ENCODE measurements around the gene EPB41L2. TPM values are rescaled to one million over a fixed set of nuclear protein-coding genes. Genes with fewer than 3 reads are reported as not detected.

Gene EPB41L2
- total RNA-seq, 1 donor from 2014 or later, result 136 TPM

GRCh38 chr6:131053546-131054240 is 9.4 kb downstream of the EPB41L2 start:
- Histone ChIP-seq H3K9me3 (ENCODE audit: insufficient read depth, low read depth, low read length) (peaks cover 20% of the 10 kb centered on the region), H3K36me3 (ENCODE audit: insufficient read depth, low read length) (no peaks in the 10 kb centered on the region), H3K9ac (ENCODE audit: low read length) (no peak overlapping the region), H3K4me3 (ENCODE audit: insufficient read depth, low read depth, low read length) (no peak overlapping the region), H3K27ac (ENCODE audit: low read depth, low read length) (no peak overlapping the region), H3K4me1 (ENCODE audit: insufficient read depth, low read length) (peaks cover 2% of the 10 kb centered on the region), H3K27me3 (ENCODE audit: insufficient read depth, low read length) (no peaks in the 10 kb centered on the region), H3K79me2 (ENCODE audit: insufficient read depth, low read length) (peaks cover 74% of the 10 kb centered on the region), H2AFZ (ENCODE audit: low read depth, low read length) (no peak overlapping the region), H4K20me1 (ENCODE audit: insufficient read depth, low read length) (peaks cover 7% of the 10 kb centered on the region), H3K4me2 (ENCODE audit: low read length) (no peak overlapping the region)
- FAIRE-seq (no peak), DNase-seq (ENCODE audit: low read depth) (no peak)
- H3K4me1 Mint-ChIP-seq (ENCODE audit: low read depth, unreplicated experiment), result peaks cover 12% of the 10 kb centered on the region
- no peak overlapping the region for H3K27ac Mint-ChIP-seq (ENCODE audit: unreplicated experiment)
- TF ChIP-seq EZH2 (IDR thresholded peaks at IDR 0.05; ENCODE audit: insufficient read depth, low read length), result no peak
- no peak for TF ChIP-seq CTCF (IDR thresholded peaks at IDR 0.05; ENCODE audit: insufficient read depth, low read depth, low read length)
- H3K36me3 Mint-ChIP-seq (ENCODE audit: low read depth, unreplicated experiment), result peaks cover 21% of the 10 kb centered on the region
- no peak overlapping the region for H3K4me3 Mint-ChIP-seq (ENCODE audit: unreplicated experiment)
- no peaks in the 10 kb centered on the region for H3K27me3 Mint-ChIP-seq (ENCODE audit: low read depth, unreplicated experiment)
- H3K9me3 Mint-ChIP-seq (ENCODE audit: unreplicated experiment), result peaks cover 32% of the 10 kb centered on the region

- Histone ChIP-seq H3K4me3 (ENCODE audit: insufficient read depth, low read depth, low read length) (no peak overlapping the region), H2AFZ (ENCODE audit: low read depth, low read length) (no peak overlapping the region), H4K20me1 (ENCODE audit: insufficient read depth, low read length) (peaks cover 6% of the 10 kb centered on the region), H3K4me1 (ENCODE audit: insufficient read depth, low read length) (peaks cover 2% of the 10 kb centered on the region), H3K4me2 (ENCODE audit: low read length) (no peak overlapping the region), H3K9me3 (ENCODE audit: insufficient read depth, low read depth, low read length) (peaks cover 20% of the 10 kb centered on the region), H3K36me3 (ENCODE audit: insufficient read depth, low read length) (no peaks in the 10 kb centered on the region), H3K9ac (ENCODE audit: low read length) (no peak overlapping the region), H3K79me2 (ENCODE audit: insufficient read depth, low read length) (peaks cover 76% of the 10 kb centered on the region), H3K27ac (ENCODE audit: low read depth, low read length) (no peak overlapping the region), H3K27me3 (ENCODE audit: insufficient read depth, low read length) (no peaks in the 10 kb centered on the region)
- DNase-seq (ENCODE audit: low read depth), result no peak
- H3K36me3 Mint-ChIP-seq (ENCODE audit: low read depth, unreplicated experiment), result peaks cover 21% of the 10 kb centered on the region
- TF ChIP-seq CTCF (IDR thresholded peaks at IDR 0.05; ENCODE audit: insufficient read depth, low read depth, low read length) (no peak), EZH2 (IDR thresholded peaks at IDR 0.05; ENCODE audit: insufficient read depth, low read length) (no peak)
- no peak for FAIRE-seq
- H3K4me1 Mint-ChIP-seq (ENCODE audit: low read depth, unreplicated experiment), result peaks cover 9% of the 10 kb centered on the region
- no peak overlapping the region for H3K27ac Mint-ChIP-seq (ENCODE audit: unreplicated experiment)
- no peak overlapping the region for H3K4me3 Mint-ChIP-seq (ENCODE audit: unreplicated experiment)
- H3K9me3 Mint-ChIP-seq (ENCODE audit: unreplicated experiment), result peaks cover 32% of the 10 kb centered on the region
- no peaks in the 10 kb centered on the region for H3K27me3 Mint-ChIP-seq (ENCODE audit: low read depth, unreplicated experiment)
Measured at GRCh38 chr6:131052181-131052580, 10.9 kb downstream of the EPB41L2 start.

GRCh38 chr6:131051341-131051740 is 11.7 kb downstream of the EPB41L2 start:
- Histone ChIP-seq H3K9me3 (ENCODE audit: insufficient read depth, low read depth, low read length) (peaks cover 20% of the 10 kb centered on the region), H4K20me1 (ENCODE audit: insufficient read depth, low read length) (peaks cover 3% of the 10 kb centered on the region), H3K36me3 (ENCODE audit: insufficient read depth, low read length) (no peaks in the 10 kb centered on the region), H3K4me3 (ENCODE audit: insufficient read depth, low read depth, low read length) (no peak overlapping the region), H3K4me2 (ENCODE audit: low read length) (no peak overlapping the region), H3K9ac (ENCODE audit: low read length) (no peak overlapping the region), H3K4me1 (ENCODE audit: insufficient read depth, low read length) (peaks cover 2% of the 10 kb centered on the region), H3K79me2 (ENCODE audit: insufficient read depth, low read length) (peaks cover 75% of the 10 kb centered on the region), H3K27me3 (ENCODE audit: insufficient read depth, low read length) (no peaks in the 10 kb centered on the region), H2AFZ (ENCODE audit: low read depth, low read length) (no peak overlapping the region), H3K27ac (ENCODE audit: low read depth, low read length) (no peak overlapping the region)
- FAIRE-seq, result no peak
- TF ChIP-seq EZH2 (IDR thresholded peaks at IDR 0.05; ENCODE audit: insufficient read depth, low read length) (no peak), CTCF (IDR thresholded peaks at IDR 0.05; ENCODE audit: insufficient read depth, low read depth, low read length) (no peak)
- peaks cover 21% of the 10 kb centered on the region for H3K36me3 Mint-ChIP-seq (ENCODE audit: low read depth, unreplicated experiment)
- H3K9me3 Mint-ChIP-seq (ENCODE audit: unreplicated experiment), result peaks cover 28% of the 10 kb centered on the region
- DNase-seq (ENCODE audit: low read depth), result no peak
- H3K27ac Mint-ChIP-seq (ENCODE audit: unreplicated experiment), result no peak overlapping the region
- no peak overlapping the region for H3K4me3 Mint-ChIP-seq (ENCODE audit: unreplicated experiment)
- no peaks in the 10 kb centered on the region for H3K27me3 Mint-ChIP-seq (ENCODE audit: low read depth, unreplicated experiment)
- H3K4me1 Mint-ChIP-seq (ENCODE audit: low read depth, unreplicated experiment), result peaks cover 6% of the 10 kb centered on the region
